GM21529 (cell line): ENCODE data around the gene MEX3D.

Experiments used
- ATAC-seq: cut with Tn5 transposase; IDR thresholded peaks from one replicate; pipeline ENCODE4 v1.9.1; 2021; ENCODE audit not compliant: unreplicated experiment

MEX3D gene

DNA sequence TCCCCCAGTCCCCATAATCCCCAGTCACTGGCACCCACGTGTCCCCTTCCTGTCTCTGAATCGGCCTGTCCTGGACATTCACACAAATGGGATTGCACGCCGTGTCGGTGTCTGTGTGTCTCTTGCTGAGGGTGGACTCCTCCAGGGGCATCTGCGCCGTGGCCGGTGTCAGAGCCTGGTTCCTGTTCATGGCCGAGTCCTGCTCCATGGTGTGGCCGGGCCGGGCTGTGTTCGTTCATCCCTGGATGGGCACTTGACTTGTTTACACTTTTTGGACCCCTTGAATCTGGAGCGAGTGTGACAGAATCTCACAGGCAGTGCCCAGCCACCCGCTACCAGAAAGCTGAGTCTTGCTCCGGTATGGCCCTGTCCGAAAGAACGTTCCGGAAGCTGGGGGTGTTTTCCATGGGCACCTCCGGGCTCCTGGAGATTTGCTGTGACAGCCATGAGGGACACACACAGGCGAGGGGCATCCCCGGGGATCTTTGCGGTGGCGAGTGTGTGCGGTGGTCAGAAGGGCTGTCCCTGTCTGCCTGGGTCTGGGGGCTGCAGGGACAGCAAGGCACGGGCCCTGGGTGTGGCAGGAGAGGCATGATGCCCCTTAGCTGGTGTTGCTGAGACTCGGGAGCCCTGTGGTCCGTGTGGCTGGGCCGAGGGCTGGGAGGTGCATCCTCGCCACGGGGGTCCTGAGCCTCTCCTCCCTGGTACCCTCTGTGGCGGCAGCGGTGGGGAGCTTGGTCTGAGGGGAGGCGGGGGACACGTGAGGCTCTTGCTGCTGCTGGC is 6.4 kb upstream of the MEX3D start:
- ATAC-seq = no peak

GRCh38 chr19:1572795-1573194 is 4.7 kb upstream of the MEX3D start:
- ATAC-seq = no peak

DNA sequence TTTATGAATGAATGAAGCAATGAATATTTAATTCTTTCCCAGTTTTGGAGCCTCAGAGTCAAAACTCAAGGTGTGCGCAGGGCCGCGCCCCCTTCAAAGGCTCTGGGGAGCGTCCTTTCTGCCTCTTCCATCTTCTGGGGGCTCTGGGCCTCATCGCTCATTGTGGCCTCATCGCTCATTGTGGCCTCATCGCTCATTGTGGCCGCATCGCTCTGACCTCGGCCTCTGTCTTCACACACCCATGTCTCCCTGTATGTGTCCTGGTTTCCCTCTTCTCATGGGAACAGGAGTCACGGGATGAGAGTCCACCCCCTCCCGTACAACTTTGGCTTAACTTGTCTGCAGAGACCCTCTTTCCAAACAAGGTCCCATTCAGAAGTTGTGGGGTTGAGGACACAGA is 3.2 kb upstream of the MEX3D start:
- no peak for ATAC-seq

- no peak for ATAC-seq
Observed at GRCh38 chr19:1570836-1571235, 2.7 kb upstream of the MEX3D start.

DNA sequence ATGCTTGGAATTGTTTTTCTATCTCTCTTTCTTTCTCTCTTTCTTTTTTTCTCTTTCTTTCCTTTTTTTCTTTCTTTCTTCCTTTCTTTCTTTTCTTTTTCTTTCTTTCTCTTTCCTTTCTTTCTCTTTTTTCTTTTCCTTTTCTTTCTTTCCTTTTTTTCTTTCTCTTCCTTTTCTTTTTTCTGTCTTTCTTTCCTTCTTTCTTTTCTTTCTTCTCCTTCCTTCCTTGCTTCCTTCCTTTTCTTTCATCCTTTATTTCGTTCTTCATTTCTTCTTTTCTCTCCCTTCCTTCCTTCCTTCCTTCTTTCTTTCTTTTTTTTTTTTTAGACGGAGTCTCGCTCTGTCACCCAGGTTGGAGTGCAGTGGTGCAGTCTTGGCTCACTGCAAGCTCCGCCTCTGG is 1.9 kb upstream of the MEX3D start:
- ATAC-seq = no peak

DNA sequence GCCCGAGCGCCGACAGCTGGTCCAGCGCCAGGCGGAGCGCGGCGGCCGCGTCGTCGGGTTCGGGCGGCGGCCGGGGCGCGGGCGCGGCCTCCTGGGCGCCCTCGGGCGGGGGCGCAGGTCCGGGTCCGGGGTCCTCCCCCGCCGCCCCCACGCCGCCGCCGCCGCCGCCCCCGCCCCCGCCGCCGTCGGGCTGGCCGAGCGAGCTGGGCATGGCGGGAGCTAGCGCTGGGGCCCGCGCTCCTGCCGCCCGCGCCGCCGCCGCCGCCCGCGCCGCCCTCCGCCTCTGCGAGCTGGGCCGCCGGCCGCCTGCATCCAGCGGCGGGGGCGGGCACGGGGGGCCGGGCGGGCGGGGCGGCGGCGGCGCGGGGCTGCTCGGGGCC is 287 bp downstream of the MEX3D start:
- no peak for ATAC-seq

DNA sequence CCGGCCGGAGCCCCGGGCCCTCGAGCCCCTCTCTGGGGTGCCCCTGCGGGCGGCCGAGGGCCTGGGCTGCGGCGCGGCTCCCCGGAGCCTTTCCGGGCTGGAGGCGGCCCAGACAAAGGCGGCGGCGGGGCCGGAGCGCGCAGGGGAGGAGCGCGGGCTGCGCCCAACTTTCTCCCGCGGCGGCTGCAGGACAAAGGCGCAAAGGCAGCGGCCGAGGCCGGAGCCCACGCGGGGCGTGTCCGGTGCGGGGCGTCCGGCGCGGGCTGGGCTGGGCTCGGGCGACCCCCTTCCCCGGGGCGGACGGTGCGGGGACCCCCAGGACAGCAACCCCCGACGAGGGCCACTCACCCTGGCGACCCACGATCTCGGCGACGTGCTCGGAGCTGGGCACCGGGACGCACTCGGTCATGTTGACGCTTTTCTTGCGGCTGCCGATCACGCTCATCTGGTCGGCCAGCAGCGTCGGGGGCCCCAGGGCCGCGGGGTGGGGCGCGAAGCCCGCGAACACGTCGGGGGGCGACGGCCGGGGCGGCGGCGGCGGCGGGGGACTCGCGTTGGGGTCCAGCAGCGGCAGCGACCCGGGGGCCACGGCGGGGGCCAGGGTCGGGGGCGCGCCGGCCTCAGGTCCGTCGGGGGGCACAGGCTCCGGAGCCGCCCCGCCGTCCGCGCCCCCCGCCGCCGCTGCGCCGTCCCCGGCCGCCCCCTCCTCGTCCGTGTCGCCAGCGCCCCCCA is 843 bp downstream of the MEX3D start:
- ATAC-seq = no peak

DNA sequence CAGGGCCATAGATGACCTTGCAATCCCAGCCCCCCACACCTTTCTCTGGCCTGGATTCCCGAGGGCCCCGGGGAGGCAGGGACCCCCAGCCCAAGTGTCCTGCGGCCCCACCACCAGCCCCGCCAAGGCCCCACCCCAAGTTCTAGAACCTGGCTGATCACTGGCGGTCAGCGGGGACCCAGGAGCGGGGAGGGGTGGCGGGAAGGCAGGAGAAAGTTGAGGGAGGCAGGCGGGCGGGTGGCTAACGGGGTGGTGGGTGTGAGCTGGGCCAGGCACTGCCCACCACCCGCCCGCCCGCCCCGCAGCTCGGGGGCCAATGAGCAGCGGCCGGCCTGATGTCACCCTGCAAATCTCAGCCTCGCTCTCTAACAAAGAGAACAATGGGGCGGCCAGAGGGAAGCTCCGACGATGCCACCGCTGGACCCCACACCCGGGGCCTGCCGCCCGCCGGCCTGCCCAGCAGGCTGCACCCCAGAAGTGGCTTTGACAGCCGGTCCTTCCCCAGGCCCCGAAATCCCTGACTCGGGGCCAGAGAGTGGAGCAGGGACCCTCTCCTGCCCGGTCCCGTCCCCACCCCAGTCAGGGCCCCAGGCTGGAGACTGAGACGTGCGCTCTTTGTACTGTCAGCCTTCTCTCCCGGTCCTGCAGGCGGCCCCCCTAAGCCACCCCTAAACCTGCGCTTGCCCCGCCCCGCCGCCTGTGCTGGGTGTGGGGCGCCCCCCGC is 1.6 kb downstream of the MEX3D start:
- no peak for ATAC-seq

DNA sequence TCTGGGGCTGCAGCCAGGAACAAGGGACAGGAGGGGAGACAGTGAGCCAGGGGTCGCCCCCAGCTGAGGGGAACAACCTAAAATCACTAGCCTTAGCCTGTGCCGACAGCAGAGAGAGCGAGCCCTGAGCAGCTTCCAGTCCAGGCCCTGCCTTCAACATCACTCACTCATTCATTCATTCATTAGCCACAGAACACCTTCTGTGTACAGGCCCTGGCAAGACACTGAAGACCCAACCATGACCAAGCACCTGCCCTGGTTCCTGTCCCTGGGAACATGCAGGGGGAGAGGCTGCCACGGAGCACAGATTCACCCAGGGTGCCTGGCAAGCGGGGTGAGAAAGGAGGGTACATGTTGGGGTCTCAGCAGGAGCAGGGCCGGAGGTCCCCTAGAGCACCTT is 4.9 kb downstream of the MEX3D start:
- no peak for ATAC-seq

DNA sequence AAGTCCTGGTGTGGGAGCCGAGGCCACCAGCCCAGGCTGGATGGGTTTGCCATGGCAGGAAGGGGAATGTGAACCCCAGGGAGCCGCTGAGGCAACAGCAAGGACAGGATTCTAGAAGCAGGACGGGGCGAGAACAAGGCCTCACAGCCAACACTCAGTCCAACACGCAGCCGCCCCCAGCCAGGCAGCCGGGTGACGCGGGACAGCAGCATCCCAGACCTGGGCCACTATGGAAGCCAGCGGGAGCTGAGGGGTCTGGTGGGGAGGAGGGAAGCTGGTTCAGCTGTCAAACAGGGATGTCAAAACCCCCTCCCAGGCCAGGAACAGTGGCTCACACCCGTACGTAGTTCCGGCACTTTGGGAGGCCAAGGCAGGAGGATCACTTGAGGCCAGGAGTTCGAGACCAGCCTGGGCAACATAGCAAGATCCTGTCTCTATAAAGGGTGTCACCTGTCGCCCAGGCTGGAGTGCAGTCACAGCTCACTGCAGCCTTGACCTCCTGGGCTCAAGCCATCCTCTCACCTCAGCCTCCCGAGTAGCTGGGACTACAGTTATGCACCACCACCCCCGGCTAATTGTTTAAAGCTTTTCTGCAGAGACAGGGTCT is 6.8 kb downstream of the MEX3D start:
- ATAC-seq = no peak

DNA sequence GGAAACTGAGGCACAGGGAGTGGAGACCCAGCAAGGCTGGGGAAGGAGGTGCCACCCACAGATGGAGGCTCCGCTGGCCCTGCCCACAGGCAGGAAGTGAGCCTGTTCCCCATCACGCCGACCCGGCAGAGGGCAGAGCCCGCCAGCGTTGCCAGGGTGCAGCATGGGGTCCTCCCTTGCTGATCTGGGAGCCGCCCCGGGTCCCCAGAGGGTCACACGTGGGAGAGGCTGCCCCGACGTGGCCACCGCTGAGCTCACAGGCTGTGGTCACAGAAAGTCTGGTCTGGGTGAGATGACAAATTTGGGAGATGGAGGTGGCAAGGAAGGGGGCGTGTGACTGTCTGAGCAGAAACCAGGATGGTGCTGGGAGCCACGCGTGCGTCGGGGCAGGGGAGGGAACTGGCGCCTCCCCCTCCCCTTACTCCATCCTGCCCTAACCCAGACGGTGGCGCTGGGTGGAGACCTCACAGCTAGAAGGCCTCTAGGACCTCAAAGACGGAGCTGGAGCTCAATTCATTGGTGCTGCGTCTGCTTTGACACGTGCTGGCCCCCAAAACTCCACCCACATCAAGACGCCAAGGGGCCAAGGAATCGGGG is 7.7 kb downstream of the MEX3D start:
- ATAC-seq = no peak

DNA sequence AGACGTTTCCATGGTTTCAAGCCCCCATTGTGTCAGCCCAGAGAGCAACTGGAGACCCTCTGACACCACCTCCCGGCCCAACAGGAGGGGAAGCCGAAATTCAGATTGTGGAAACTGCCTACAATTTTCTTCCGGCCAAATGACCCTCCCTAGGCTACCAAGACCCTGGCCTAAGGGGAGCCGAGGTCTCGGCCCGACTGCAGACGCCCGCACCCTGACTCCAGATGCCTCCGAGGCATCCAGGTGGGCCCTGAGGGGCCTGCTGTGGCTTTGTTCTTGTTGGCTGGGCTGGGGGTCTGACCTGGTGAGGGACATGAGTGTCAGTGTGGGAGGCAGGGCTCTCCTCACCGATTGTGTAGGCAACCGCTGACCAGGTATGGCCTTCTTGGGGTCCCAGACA is 9.6 kb downstream of the MEX3D start:
- ATAC-seq = no peak

DNA sequence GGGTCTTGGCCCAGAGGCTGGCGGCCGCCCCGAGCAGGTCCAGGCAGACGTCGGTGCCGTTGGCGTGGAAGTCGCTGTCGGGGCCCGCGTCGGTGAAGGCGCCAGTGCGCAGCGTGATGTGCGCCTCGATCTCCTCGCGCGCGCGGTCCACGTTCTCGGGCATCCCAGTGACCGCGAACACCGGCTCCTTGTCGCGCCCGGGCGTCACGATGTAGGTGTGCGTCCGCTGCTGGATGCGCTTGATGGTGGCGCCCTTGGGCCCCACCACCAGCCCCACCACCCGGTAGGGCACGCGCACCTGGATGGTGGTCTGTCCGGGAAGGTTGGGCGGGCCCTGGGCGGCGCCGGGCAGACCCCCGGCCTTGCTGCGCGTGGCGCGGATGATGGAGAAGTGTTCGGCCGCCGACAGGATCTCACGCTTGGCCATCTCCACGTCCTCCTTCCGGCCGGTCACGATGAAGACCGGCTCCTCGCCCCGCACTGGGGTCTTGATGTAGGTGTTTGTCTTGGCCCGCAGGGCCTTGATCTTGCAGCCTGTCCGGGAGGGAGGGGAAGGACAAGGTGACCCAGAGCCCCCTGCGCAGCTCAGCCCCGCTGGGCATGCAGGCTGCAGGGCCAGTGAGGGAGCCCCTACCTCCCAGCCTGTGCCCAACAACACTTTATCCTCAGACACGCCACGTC is 11.6 kb downstream of the MEX3D start:
- ATAC-seq = no peak

DNA sequence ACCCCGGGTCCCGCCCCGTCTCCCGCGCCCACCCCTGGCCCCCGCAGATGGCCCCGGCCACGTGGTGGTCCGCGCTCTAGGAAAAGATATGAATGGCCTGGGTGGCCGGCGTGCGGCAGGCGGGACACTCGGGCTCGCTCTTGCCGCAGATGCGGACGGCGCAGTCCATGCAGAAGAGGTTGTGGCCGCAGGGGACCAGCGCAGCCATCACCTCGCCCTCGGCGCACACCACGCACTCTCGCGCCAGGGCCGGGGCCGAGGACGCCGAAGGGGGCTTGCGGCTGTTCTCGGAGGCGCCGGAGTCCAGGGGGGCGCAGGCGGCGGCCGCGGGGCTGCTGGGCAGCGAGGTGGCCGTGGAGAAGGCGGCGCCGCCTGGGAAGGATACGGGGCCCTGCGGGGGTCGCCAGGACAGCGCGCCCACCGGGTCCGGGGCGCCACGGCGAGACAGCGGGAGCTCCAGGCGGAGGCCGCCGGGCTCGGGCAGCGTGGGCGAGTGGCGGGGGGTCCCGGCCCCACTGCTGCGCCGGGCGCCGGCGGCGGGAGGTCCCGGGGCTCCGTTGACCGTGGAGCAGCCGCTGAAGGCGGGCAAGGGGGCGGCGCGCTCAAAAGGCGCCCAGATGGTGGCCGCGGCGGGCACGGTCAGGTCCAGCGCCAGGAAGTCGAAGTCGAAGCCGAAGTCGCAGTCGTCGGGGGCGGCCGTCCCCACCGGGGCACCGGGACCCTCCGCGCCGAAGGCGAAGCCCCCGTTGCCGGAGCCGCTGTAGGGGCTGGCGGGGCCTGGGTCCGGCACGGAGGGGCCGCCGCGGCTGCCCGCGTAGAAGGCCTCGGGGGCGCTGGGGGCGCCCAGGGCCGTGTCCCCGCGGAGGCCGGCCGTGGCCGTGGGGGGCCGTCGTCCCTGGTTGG is 12.4 kb downstream of the MEX3D start:
- ATAC-seq = no peak

- no peak for ATAC-seq
Observed at GRCh38 chr19:1554968-1555367, 13.2 kb downstream of the MEX3D start.

DNA sequence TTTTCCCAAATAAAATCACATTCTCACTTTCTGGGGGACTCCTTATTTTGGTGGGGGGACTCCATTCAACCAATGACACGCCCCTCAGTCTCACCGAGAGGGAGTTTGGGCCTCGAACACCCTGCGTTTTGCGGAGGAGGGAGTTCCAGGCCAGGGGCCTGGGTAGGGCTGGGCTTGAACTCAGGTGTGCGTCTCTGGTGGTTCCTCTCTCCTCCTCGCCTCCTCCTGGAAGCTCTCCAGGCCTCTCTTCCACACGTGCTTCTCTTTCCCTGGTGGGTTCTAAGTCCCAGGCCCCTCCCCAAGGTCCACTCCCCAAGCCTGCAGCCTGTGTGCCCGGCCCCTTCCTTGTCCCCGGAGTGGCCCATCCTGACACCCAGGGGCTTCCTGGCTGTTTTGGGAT is 14.7 kb downstream of the MEX3D start:
- ATAC-seq = no peak

DNA sequence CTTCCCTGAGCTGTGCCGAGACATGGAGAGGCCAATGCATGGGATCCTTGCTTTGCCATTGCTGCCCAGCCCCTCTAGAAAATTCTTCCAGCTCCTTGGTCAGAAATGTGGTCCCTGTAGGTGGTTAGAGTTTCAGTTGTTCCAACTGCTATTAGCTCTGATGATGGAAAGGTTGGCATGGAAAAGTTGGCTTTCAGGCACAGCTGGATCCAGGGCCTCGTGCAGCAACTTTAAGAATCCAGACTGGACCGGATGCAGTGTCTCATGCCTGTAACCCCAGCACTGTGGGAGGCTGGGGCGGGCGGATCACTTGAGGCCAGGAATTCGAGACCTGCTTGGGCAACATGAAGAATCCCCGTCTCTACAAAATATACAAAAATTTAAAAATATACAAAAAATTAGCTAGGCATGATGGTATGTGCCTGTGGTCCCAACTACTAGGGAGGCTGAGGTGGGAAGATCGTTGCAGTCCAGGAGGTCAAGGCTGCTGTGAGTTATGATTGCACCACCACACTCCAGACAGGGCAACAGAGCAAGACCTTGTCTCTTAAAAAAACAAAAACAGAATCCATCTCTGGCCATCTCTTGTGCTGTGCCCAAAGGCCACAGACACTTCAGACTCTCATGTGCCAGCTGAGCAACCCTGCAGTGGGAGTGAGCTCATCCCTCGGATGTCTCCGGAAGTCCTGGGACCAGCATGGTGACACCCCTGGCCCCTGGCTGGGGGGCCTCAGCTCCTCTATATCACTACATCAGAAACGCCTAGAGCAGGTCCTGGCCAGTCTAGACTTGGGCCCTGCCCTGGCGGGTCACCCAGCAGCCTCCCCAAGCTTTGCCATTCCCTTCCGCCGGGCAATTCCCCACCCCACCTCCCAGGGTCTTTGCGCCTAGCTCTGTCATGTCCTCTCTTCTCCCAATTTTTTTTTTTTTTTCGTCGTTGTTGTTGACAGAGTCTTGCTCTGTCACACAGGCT is 16.8 kb downstream of the MEX3D start:
- ATAC-seq = no peak

DNA sequence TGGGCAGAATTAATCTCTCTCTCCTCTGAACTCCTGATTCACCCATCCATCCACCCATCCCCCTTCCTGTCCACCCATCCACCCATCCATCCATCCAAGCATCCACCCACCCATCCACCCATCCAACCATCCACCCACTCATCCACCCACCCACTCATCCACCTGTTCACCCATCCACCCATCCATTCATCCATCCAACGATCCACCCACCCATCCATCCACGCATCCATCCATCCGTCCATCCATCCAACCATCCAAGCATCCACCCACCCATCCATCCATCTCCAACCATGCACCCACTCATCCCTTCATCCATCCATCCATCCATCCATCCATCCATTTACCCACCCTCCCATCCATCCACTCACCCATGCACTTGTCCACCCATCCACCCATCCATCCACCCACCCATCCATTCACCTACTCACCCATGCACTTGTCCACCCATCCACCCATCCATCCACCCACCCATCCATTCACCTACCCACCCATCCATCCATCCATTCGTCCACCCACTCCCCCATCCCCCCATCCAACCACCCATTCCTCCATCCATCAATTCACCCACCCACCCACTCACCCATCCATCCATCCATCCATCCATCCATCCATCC is 18.7 kb downstream of the MEX3D start:
- ATAC-seq = no peak
